PC-3 (cell line): ENCODE measurements around the gene RGPD4. TPM values are rescaled to one million over a fixed set of nuclear protein-coding genes. Genes with fewer than 3 reads are reported as not detected.

Experiments used
- ATAC-seq: fragments of 200-7000 bp; cut with Tn5 transposase; 2 replicates; pipeline ENCODE4 v1.9.1; 2020; ENCODE audit warnings: mild to moderate bottlenecking, moderate library complexity
- BruUV-seq: library from RNA; stranded (reverse); fragments of 400-500 nt; replicated peaks from 2 replicates; lab custom pipeline; 2021; lab: Mats Ljungman, UMichigan
- CTCF ChIA-PET: fragments of 300-600 bp; sonication (Branson Sonifier 250); formaldehyde crosslinking; loops from one replicate; lab custom pipeline; 2022; ENCODE audit warnings: antibody characterized with exemption; lab: Charles Lee
- POLR2A ChIA-PET: fragments of 300-600 bp; sonication (Branson Sonifier 250); formaldehyde crosslinking; loops from one replicate; lab custom pipeline; 2022; ENCODE audit warnings: antibody characterized with exemption; ENCODE audit not compliant: unreplicated experiment; lab: Charles Lee
- DNase-seq: peaks from one replicate; pipeline ENCODE4 v3.0.0-alpha.2; 2015
- H2AFZ ChIP-seq: fragments of 300-600 bp; sonication (generic); 2 replicates; pipeline ENCODE4 v1.6.0; 2016; ENCODE audit warnings: antibody characterized with exemption, low read length
- H3F3A ChIP-seq: fragments of 300-600 bp; sonication (generic); one replicate; pipeline ENCODE4 v1.6.0; 2017; ENCODE audit warnings: antibody characterized with exemption, low read length, control low read depth, mild to moderate bottlenecking; ENCODE audit not compliant: unreplicated experiment
- H3K27ac ChIP-seq: fragments of 300-600 bp; sonication (generic); 2 replicates; pipeline ENCODE4 v1.5.1; 2016; ENCODE audit warnings: mild to moderate bottlenecking, low read length
- H3K27me3 ChIP-seq: fragments of 300-600 bp; sonication (generic); 2 replicates; pipeline ENCODE4 v1.6.1; 2016; ENCODE audit warnings: low read length, mixed read lengths
- H3K36me3 ChIP-seq: fragments of 300-600 bp; sonication (generic); 2 replicates; pipeline ENCODE4 v1.6.1; 2016; ENCODE audit warnings: low read depth, mixed run types, low read length, mixed read lengths
- H3K4me1 ChIP-seq: fragments of 300-600 bp; sonication (generic); 2 replicates; pipeline ENCODE4 v1.5.1; 2016; ENCODE audit warnings: low read length; ENCODE audit not compliant: insufficient read depth
- H3K4me2 ChIP-seq: fragments of 300-600 bp; sonication (generic); 2 replicates; pipeline ENCODE4 v1.6.0; 2016; ENCODE audit warnings: low read length
- H3K4me3 ChIP-seq: fragments of 300-600 bp; sonication (generic); 2 replicates; pipeline ENCODE4 v1.5.1; 2016; ENCODE audit warnings: mild to moderate bottlenecking, low read length, mixed read lengths
- H3K79me2 ChIP-seq: fragments of 300-600 bp; sonication (generic); 2 replicates; pipeline ENCODE4 v1.6.1; 2017; ENCODE audit warnings: low read length, mixed read lengths
- H3K9ac ChIP-seq: fragments of 300-600 bp; sonication (generic); 2 replicates; pipeline ENCODE4 v1.6.0; 2016; ENCODE audit warnings: mild to moderate bottlenecking, low read length
- H3K9me2 ChIP-seq: fragments of 300-600 bp; sonication (generic); replicated peaks from 2 replicates; pipeline ENCODE4 v1.6.1; 2016; ENCODE audit warnings: mixed run types, low read length, mixed read lengths
- H3K9me3 ChIP-seq: fragments of 300-600 bp; sonication (generic); 2 replicates; pipeline ENCODE4 v1.6.1; 2016; ENCODE audit warnings: low read length, mixed read lengths
- H4K20me1 ChIP-seq: fragments of 300-600 bp; sonication (generic); 2 replicates; pipeline ENCODE4 v1.6.1; 2016; ENCODE audit warnings: low read length, mixed read lengths
- EZH2 ChIP-seq: fragments of 300-600 bp; sonication (generic); IDR thresholded peaks from one replicate; pipeline ENCODE4 v1.6.1; 2017; ENCODE audit warnings: antibody characterized with exemption, mild to moderate bottlenecking, low read length; ENCODE audit not compliant: unreplicated experiment
- EZH2phosphoT487 ChIP-seq: fragments of 300-600 bp; sonication (generic); IDR thresholded peaks from 2 replicates; pipeline ENCODE4 v1.6.1; 2018; ENCODE audit warnings: mild to moderate bottlenecking, antibody characterized with exemption, low read length, borderline replicate concordance
- intact Hi-C: fragments of 100-400 bp; cut with micrococcal nuclease; formaldehyde crosslinking; loops from 2 replicates; pipeline ENCODE4 v1.9.0; 2023
- total RNA-seq: library from RNA; depleted of rRNA; stranded (reverse); fragments of >200 nt; gene quantifications from 2 replicates; pipeline ENCODE4 v1.2.3, GENCODE V29; 2014; rRNA removed
- TF ChIP-seq, protein P1 (sequence below): fragments of 300-600 bp; sonication (generic); conservative IDR thresholded peaks from 2 replicates; pipeline ENCODE4 v1.5.1; 2017; ENCODE audit warnings: antibody characterized with exemption, low read depth, mild to moderate bottlenecking, low read length

RGPD4 gene
- total RNA-seq, 1 experiment from 2014 or later = not detected

DNA sequence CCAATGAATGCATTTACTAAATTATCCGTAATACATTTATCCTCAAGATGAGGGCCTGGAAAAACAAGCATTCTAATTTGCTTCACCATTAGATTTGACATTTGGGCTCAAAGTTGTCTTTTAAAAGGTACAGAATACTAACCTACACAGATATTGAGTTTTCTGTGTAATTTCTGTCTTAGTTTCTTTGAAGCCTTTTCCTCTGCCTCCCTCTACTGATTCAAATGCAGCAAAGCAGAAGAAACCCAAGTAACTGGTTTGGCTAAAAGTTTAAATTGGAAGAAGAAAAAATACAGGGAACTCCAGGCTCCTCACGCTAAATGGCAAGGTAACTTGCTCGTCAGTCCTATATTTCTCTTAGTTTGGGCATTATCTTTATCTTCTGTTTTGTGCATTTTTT, 106.3 kb downstream of the RGPD4 start:
- POLR2A ChIA-PET = no interaction called here
- H3K4me3 ChIP-seq = no peak overlapping the region
- H3K79me2 ChIP-seq = no peaks in the 10 kb centered on the region
- BruUV-seq = no TSS peak
- no peaks in the 10 kb centered on the region for H4K20me1 ChIP-seq
- H3K9me2 ChIP-seq = no peaks in the 10 kb centered on the region
- H3K4me2 ChIP-seq = no peak overlapping the region
- H3F3A ChIP-seq = no peaks in the 10 kb centered on the region
- ATAC-seq = 0 out of 2 replicates have a peak, but pooled peaks have one; percentile 37
- H3K9ac ChIP-seq = no peak overlapping the region
- intact Hi-C loops = no loop called here
- CTCF ChIA-PET = no interaction called here
- TF ChIP-seq, protein P1, sequence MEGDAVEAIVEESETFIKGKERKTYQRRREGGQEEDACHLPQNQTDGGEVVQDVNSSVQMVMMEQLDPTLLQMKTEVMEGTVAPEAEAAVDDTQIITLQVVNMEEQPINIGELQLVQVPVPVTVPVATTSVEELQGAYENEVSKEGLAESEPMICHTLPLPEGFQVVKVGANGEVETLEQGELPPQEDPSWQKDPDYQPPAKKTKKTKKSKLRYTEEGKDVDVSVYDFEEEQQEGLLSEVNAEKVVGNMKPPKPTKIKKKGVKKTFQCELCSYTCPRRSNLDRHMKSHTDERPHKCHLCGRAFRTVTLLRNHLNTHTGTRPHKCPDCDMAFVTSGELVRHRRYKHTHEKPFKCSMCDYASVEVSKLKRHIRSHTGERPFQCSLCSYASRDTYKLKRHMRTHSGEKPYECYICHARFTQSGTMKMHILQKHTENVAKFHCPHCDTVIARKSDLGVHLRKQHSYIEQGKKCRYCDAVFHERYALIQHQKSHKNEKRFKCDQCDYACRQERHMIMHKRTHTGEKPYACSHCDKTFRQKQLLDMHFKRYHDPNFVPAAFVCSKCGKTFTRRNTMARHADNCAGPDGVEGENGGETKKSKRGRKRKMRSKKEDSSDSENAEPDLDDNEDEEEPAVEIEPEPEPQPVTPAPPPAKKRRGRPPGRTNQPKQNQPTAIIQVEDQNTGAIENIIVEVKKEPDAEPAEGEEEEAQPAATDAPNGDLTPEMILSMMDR = peak; percentile 74
- no peak for TF ChIP-seq EZH2phosphoT487
- H3K27me3 ChIP-seq = peaks cover 41% of the 10 kb centered on the region
- H3K36me3 ChIP-seq = no peaks in the 10 kb centered on the region
- no peak overlapping the region for H3K27ac ChIP-seq
- no peak overlapping the region for H2AFZ ChIP-seq
- no peaks in the 10 kb centered on the region for H3K9me3 ChIP-seq
- DNase-seq = peak; percentile 45
- no peaks in the 10 kb centered on the region for H3K4me1 ChIP-seq

DNA sequence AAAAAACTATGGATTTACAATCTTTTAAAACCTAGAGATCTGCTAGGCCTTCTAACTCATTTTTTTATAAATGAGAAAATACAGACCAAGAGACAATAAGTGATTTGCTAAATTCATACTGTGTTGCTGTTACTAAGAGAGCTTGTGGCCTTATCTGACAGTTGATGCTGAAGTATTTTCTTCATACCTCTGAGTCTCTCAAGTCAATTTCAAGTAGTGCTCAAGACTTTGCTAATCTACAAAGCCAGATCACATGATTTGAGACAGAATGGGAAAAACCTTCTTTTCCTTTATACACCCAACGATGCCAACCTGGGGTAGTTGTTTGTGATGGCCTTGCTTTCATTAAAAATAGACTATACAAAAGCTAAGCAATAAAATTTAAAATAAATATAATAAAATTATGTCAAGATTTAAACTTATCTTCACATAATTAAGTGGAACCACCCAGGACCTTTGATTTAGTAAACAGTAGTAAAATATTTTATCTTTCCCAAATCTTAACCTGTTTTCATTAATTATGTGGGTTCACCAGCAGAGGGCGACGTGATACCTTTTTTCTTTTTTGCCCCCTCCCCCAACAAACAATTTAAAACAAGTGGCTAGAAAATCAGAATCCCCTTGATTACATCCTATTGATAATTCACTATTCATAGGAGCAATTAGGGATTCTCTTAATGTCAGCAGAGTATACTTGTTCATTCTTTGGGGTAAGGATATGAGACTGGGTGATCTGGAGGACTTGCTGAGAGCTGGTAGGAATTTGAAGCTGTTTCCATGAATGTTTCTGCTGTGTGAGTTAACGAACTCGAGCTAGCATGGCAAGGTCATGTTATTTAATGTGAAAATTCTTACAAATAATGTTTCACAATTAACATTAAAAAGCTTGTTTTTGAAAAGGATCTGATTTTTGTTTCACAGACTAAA, 110.0 kb downstream of the RGPD4 start:
- Histone ChIP-seq H3K9me2 (no peaks in the 10 kb centered on the region), H3K27me3 (peaks cover 28% of the 10 kb centered on the region), H3K27ac (no peak overlapping the region), H3K9me3 (no peaks in the 10 kb centered on the region), H3K36me3 (no peaks in the 10 kb centered on the region), H3K4me1 (no peaks in the 10 kb centered on the region), H4K20me1 (no peaks in the 10 kb centered on the region), H3K9ac (no peak overlapping the region), H3F3A (no peaks in the 10 kb centered on the region), H2AFZ (no peak overlapping the region), H3K4me2 (no peak overlapping the region), H3K79me2 (no peaks in the 10 kb centered on the region), H3K4me3 (no peak overlapping the region)
- no peak for ATAC-seq
- POLR2A ChIA-PET = no interaction called here
- CTCF ChIA-PET = interaction anchor here (0.6 to 0.9 kb wide), 2 partner anchors 37 to 98 kb away, joined by 3 to 8 read pairs; no protein-coding TSS in a partner anchor
- TF ChIP-seq, protein P1 = peak; percentile 80
- TF ChIP-seq EZH2phosphoT487 = no peak
- no peak for TF ChIP-seq EZH2
- no TSS peak for BruUV-seq
- DNase-seq = peak; percentile 44
- intact Hi-C loops = loop anchor here (1.0 to 2.0 kb wide), 2 partner anchors 99 to 246 kb away; no protein-coding TSS in a partner anchor

Other genes with a start within 250 kb of the RGPD4 start
- 0.06 TPM in 1 of 2 replicates, not detected in the other for gene SLC5A7, start 159.6 kb downstream of the RGPD4 start, total RNA-seq